Measurements from ENCODE around the gene DDX11.
"Not testable (repeated sequence)": the region's sequence is repeated elsewhere in the genome, so short reads cannot be mapped to it uniquely, and the experiment has no call there.

DDX11 gene

DNA sequence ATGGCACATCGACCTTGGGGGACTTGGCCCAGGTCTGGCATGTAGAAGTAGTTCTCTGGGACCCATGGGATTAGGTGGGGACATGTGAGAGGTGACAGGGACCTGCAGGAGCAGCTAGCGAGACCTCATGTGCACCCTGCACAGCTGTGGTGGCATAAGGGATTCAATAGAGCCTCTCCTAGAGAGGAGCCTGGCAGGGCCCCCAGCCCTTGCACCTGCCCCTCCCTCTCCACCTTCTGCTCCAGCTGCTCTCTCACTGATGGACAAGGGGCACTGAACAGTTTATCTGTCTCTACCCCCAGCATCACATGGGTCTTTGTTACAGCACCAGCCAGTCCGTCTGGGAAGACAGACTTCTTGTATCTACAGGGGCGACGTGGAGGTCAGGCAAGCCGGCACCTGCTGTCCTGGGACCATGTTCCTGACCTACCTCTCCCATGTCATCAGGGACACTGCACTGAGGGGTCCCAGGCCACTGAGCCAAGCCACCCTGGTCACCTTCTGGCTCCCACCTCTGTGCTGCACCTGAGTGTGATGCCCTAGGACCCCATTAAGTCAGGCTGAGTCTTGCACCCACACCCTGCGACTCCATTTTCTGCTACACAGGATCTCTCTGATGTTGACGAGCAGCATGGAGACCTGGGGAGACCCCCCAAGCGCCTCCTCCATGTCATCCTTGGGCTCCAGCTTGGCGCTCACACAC is 32.6 kb downstream of the DDX11 start:
- TF ChIP-seq, protein P1, sequence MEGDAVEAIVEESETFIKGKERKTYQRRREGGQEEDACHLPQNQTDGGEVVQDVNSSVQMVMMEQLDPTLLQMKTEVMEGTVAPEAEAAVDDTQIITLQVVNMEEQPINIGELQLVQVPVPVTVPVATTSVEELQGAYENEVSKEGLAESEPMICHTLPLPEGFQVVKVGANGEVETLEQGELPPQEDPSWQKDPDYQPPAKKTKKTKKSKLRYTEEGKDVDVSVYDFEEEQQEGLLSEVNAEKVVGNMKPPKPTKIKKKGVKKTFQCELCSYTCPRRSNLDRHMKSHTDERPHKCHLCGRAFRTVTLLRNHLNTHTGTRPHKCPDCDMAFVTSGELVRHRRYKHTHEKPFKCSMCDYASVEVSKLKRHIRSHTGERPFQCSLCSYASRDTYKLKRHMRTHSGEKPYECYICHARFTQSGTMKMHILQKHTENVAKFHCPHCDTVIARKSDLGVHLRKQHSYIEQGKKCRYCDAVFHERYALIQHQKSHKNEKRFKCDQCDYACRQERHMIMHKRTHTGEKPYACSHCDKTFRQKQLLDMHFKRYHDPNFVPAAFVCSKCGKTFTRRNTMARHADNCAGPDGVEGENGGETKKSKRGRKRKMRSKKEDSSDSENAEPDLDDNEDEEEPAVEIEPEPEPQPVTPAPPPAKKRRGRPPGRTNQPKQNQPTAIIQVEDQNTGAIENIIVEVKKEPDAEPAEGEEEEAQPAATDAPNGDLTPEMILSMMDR (conservative IDR thresholded peaks at IDR 0.05; ENCODE audit: low read depth), result no peak
- ChIA-PET POLR2A (ENCODE audit: low non-redundant PET) (no interaction called here), CTCF (no interaction called here)
- H3K27ac ChIP-seq, result no peak overlapping the region
- DNase-seq (ENCODE audit: low spot score), result no peak

DNA sequence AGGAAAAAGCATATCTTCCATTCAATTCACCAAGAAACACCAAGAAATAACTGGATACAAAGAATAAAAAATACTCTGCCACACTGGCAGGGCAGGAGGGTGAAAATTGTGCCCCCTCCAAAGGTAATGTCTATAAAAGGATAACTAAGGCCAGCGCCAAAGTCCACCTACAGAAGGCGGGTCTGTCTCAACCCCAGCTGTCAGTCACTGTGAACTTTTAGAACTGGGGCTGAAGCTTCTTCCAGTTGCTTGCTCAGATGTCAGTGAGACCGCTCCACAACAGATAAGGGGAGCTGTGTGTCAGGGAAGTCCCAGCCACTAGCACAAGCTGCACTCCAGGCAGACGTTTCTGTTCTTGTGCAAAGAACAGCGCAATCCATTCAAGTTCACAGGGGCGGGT is 36.1 kb downstream of the DDX11 start:
- CTCF ChIA-PET, result not testable (repeated sequence)

DNA sequence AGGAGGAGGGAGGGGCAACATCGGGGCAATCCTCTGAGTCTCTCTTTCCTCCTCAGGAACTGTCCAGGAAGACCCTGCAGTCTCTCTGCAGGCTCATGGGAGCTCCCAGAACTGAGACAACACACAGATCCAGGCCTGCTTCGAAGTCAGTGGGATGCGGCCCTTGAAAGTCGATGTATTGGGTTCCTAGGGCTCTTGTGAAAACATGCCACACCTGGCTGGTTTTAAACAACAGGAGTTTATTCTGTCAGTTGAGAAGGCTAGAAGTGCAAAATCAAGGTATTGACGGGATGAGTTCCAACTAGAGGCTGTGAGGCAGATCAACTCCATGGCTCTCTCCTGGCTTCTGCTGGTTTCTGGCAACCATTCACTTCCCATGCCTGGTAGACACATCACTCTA is 36.6 kb downstream of the DDX11 start:
- POLR2A ChIA-PET (ENCODE audit: low non-redundant PET); DNase-seq (ENCODE audit: low spot score); CTCF ChIA-PET; H3K27ac ChIP-seq: not testable (repeated sequence)

More for the DNA sequence above, 36.1 kb downstream of the DDX11 start:
- POLR2A ChIA-PET (ENCODE audit: low non-redundant PET); H3K27ac ChIP-seq; DNase-seq (ENCODE audit: low spot score): not testable (repeated sequence)

DNA sequence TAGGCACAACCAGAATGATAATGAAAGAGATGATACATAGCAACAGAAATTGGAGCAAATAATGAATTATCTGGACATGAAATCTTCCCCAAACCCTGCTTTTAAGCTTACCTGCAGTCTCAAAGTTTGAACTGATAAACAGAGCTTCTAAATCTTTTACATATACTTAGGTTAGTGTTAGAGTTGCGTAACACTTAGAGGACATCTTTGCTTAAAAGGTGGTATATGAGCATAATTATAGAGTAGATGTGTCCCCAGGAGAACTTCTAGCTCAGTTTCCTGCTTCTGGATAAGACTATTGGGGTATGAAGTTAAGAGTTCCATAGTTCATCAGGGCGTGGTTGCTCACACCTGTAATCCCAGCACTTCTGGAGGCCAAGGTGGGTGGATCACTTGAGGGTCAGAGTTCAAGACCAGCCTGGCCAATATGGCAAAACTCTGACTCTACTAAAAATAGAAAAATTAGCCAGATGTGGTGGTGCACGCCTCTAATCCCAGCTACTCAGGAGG is 41.5 kb downstream of the DDX11 start:
- H3K27ac ChIP-seq; POLR2A ChIA-PET (ENCODE audit: low non-redundant PET); DNase-seq (ENCODE audit: low spot score): not testable (repeated sequence)
- CTCF ChIA-PET, result interaction anchor here (0.6 kb wide), 1 partner anchor 150 kb away, joined by 4 read pairs; no protein-coding TSS in a partner anchor

DNA sequence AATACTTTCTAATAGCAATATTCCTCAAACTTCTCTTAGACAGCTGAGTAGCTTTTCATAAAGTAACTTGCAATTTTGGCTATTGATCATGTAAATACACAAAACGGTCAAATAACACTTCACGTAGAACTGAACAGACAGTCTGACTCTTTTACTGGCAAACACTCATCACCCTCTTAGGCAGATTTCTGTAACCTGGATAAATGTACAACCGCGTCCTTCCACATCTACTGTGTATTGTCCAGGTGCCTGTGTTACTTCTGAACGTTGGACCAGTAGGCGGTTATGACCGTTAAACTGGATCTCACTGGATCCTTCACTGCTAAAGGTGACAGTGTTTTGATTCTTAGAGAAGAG is 43.2 kb downstream of the DDX11 start:
- DNase-seq (ENCODE audit: low spot score); CTCF ChIA-PET; H3K27ac ChIP-seq; POLR2A ChIA-PET (ENCODE audit: low non-redundant PET): not testable (repeated sequence)

DNA sequence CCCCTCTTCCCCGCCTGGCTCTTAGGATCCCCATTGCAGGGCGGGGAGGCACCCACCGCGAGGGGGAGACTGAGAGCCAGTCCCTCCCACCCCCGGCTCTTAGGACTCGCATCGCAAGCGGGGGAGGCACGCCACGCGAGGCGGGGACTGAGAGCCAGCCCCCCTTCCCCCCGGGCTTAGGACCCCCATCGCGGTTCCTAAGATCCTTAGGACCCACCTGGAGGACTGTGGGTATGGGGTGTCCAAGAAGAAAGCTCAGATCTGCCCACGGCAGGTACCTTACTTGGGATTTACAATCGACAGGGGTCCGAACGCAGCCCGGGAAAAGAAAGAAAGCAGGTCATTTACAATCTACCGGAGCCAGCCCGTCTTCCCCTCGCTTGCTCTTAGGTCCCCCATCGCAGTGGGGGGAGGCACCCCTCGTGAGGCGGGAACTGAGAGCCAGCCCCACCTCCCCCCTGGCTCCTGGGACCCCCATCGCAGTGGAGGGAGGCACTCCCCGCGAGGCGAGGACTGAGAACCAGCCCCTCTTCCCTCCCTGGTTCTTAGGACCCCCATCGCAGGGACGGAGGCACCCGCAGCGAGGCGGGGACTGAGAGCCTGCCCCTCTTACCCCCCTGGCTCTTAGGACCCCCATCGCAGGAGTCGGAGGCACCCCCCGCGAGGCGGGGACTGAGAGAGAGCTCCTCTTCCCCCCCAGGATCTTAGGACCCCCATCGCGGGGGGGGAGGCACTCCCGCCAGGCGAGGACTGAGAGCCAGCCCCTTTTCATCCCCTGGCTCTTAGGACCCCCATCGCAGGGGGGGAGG is 43.7 kb downstream of the DDX11 start:
- H3K27ac ChIP-seq, result no peak overlapping the region
- ChIA-PET CTCF (interaction anchor here (0.6 to 1.1 kb wide), 6 partner anchors 23 to 505 kb away, joined by 3 to 7 read pairs (median 5); no protein-coding TSS in a partner anchor), POLR2A (ENCODE audit: low non-redundant PET) (no interaction called here)
- TF ChIP-seq, protein P1 (conservative IDR thresholded peaks at IDR 0.05; ENCODE audit: low read depth), result peak; percentile 84
- DNase-seq (ENCODE audit: low spot score), result peak; percentile 68

DNA sequence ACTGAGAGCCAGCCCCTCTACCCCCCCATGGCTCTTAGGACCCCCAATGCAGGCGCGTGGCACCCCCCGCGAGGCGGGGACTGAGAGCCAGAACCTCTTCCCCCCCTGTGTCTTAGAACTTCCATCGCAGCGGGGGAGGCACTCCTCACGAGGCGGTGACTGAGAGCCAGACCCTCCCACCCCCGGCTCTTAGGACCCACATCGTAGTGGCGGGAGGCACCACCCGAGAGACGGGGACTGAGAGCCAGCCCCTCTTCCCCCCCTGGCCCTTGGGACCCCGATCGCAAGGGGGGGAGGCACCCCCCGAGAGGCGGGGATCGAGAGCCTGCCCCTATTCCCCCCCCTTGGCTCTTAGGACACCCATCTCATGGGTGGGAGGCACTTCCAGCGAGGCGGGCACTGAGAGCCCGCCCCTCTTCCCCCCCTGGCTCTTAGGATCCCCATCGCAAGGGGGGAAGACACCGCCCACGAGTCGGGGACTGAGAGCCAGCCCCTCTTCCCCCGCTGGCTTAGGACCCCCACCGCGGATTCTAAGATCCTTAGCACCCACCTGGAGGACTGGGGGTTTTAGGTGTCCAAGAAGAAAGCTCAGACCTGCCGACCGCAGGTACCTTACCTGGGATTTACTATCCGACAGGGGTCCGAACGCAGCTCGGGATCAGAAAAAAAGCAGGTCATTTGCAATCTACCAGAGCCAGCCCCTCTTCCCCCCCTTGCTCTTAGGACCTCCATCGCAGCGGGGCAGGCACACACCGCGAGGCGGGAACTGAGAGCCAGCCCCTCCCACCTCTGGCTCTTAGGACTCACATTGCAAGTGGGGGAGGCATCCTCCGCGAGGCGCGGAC is 44.9 kb downstream of the DDX11 start:
- no peak overlapping the region for H3K27ac ChIP-seq
- TF ChIP-seq, protein P1 (conservative IDR thresholded peaks at IDR 0.05; ENCODE audit: low read depth), result no peak
- CTCF ChIA-PET, result interaction anchor here (1.1 kb wide), 1 partner anchor 118 kb away, joined by 5 read pairs; no protein-coding TSS in a partner anchor
- DNase-seq (ENCODE audit: low spot score), result peak; percentile 20
- POLR2A ChIA-PET (ENCODE audit: low non-redundant PET), result no interaction called here

DNA sequence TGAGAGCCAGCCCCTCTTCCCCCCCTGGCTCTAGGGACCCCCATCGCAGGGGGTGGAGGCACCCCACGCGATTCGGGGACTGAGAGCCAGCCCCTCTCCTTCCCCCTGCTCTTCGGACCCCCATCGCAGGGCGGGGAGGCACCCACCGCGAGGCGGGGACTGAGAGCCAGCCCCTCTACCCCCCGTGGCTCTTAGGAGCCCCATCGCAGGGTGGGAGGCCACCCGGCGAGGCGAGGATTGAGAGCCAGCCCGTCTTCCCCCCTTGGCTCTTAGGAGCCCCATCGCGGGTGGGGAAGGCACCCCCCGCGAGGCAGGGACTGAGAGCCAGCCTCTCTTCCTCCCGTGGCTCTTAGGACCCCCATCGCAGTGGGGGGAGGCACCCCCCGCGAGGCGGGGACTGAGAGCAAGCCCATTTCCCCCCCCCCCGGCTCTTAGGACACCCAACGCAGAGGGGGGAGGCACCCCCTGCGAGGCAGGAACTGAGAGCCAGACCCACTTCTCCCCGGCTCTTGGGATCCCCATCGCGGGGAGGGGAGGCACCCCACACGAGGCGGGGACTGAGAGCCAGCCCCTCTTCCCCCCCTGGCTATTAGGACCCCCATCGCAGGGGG is 45.6 kb downstream of the DDX11 start:
- no peak overlapping the region for H3K27ac ChIP-seq
- ChIA-PET CTCF (no interaction called here), POLR2A (ENCODE audit: low non-redundant PET) (no interaction called here)
- TF ChIP-seq, protein P1 (conservative IDR thresholded peaks at IDR 0.05; ENCODE audit: low read depth), result no peak
- no peak for DNase-seq (ENCODE audit: low spot score)

Data from RWPE1 (cell line).